PC-9 (cell line): ENCODE measurements around the gene MMP21.

Experiments
- EZH2 ChIP-seq: fragments of 200-600 bp; sonication (generic); IDR thresholded peaks from 2 replicates; pipeline ENCODE4 v1.8.0; 2017; ENCODE audit warnings: antibody characterized with exemption, low read depth
- TF ChIP-seq, protein P1 (sequence below): fragments of 200-600 bp; sonication (generic); conservative IDR thresholded peaks from 2 replicates; pipeline ENCODE4 v1.6.1; 2017; ENCODE audit warnings: mixed run types, antibody characterized with exemption, mild to moderate bottlenecking, moderate library complexity

DNA sequence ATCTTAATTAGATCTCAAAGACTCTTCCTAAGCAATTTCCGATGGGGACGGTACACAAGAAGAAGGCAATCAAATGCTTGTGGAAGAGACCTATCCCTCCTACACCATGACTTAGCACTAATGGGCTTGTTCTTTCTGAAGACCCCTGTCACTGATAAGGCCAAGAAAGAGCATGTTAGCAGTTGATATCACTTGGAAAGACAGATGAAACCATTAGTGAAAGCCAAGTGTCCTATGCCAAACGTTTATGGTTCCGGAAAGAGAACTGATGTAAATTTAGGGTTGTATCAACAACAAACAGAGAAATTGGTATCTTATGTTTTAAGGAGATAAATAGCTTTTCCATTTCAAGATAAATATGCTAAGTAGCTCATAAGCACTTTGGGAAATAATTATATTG is 40.9 kb upstream of the MMP21 start:
- TF ChIP-seq, protein P1, sequence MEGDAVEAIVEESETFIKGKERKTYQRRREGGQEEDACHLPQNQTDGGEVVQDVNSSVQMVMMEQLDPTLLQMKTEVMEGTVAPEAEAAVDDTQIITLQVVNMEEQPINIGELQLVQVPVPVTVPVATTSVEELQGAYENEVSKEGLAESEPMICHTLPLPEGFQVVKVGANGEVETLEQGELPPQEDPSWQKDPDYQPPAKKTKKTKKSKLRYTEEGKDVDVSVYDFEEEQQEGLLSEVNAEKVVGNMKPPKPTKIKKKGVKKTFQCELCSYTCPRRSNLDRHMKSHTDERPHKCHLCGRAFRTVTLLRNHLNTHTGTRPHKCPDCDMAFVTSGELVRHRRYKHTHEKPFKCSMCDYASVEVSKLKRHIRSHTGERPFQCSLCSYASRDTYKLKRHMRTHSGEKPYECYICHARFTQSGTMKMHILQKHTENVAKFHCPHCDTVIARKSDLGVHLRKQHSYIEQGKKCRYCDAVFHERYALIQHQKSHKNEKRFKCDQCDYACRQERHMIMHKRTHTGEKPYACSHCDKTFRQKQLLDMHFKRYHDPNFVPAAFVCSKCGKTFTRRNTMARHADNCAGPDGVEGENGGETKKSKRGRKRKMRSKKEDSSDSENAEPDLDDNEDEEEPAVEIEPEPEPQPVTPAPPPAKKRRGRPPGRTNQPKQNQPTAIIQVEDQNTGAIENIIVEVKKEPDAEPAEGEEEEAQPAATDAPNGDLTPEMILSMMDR, result no peak
- TF ChIP-seq EZH2, result no peak
